H1 (cell line): ENCODE results near the gene TBC1D4. TPM values are rescaled to one million over a fixed set of nuclear protein-coding genes. Genes with fewer than 3 reads are reported as not detected.

Experiments used
- CTCF ChIA-PET: fragments of 300-600 bp; sonication (Branson Sonifier 250); formaldehyde crosslinking; loops from one replicate; lab custom pipeline; 2021; ENCODE audit not compliant: partially characterized antibody; lab: Charles Lee
- POLR2A ChIA-PET: fragments of 300-600 bp; sonication (Branson Sonifier 250); formaldehyde crosslinking; loops from one replicate; lab custom pipeline; 2021; ENCODE audit warnings: inconsistent platforms; ENCODE audit not compliant: partially characterized antibody; lab: Charles Lee
- DNase-seq, 2 experiments: peaks; one replicate each; pipeline versions ENCODE4 v3.0.0 to v3.0.0-alpha.2; 2010 to 2022; ENCODE audit warnings: low spot score in 2 of 2, low read depth in 1 of 2, mixed read lengths in 1 of 2
- FAIRE-seq: peaks from 2 replicates; lab custom pipeline; 2011; peaks lifted over from hg19 to GRCh38; lab: Jason Lieb, UNC
- H2AFZ ChIP-seq: 2 replicates; pipeline ENCODE4 v1.8.1; 2012; ENCODE audit warnings: low read length, inconsistent platforms
- H2AK5ac ChIP-seq: 2 replicates; pipeline ENCODE4 v1.6.1; 2013; ENCODE audit warnings: low read depth, low read length
- H2BK120ac ChIP-seq: replicated peaks from 2 replicates; pipeline ENCODE3; 2013; ENCODE audit warnings: low read depth, low read length, inconsistent platforms
- H2BK12ac ChIP-seq: 2 replicates; pipeline ENCODE4 v1.6.1; 2013; ENCODE audit warnings: low read depth, low read length
- H2BK15ac ChIP-seq: 2 replicates; pipeline ENCODE4 v1.6.1; 2013; ENCODE audit warnings: low read length
- H2BK20ac ChIP-seq: 2 replicates; pipeline ENCODE4 v1.6.1; 2013; ENCODE audit warnings: low read length
- H2BK5ac ChIP-seq: 2 replicates; pipeline ENCODE4 v1.6.1; 2013; ENCODE audit warnings: low read depth, low read length
- H3K14ac ChIP-seq: 2 replicates; pipeline ENCODE4 v1.6.1; 2013; ENCODE audit warnings: inconsistent platforms; ENCODE audit not compliant: insufficient read length
- H3K18ac ChIP-seq: 2 replicates; pipeline ENCODE4 v1.6.1; 2013; ENCODE audit warnings: low read length; ENCODE audit errors: extremely low read depth
- H3K23ac ChIP-seq: 2 replicates; pipeline ENCODE4 v1.6.1; 2013; ENCODE audit warnings: inconsistent platforms; ENCODE audit not compliant: insufficient read length
- H3K23me2 ChIP-seq: 2 replicates; pipeline ENCODE4 v1.6.1; 2013; ENCODE audit warnings: low read depth, low read length
- H3K27ac ChIP-seq: 2 replicates; pipeline ENCODE4 v1.6.1; 2011; ENCODE audit warnings: low read depth, low read length, inconsistent platforms
- H3K27me3 ChIP-seq, 4 experiments: replicated peaks in 1 of 4; 1 replicate in 1 of 4; 2 replicates in 3 of 4; pipeline versions ENCODE4 v1.6.1 to v1.8.1; 2011 to 2013; ENCODE audit warnings: low read length in 3 of 4, mild to moderate bottlenecking in 3 of 4, inconsistent platforms in 2 of 4, mixed read lengths in 2 of 4, moderate library complexity in 1 of 4; ENCODE audit not compliant: control insufficient read depth in 3 of 4, insufficient read depth in 3 of 4; ENCODE audit errors: extremely low read depth in 1 of 4
- H3K36me3 ChIP-seq, 4 experiments: 2 replicates each; pipeline versions ENCODE4 v1.6.1 to v1.8.1; 2011 to 2013; ENCODE audit warnings: mild to moderate bottlenecking in 4 of 4, low read length in 3 of 4, moderate library complexity in 2 of 4, control low read depth in 1 of 4, inconsistent platforms in 1 of 4; ENCODE audit not compliant: insufficient read depth in 4 of 4, control insufficient read depth in 2 of 4
- H3K4ac ChIP-seq: replicated peaks from 2 replicates; pipeline ENCODE3; 2013; ENCODE audit warnings: low read length, low read depth, mixed read lengths, inconsistent platforms; ENCODE audit not compliant: insufficient read length
- H3K4me1 ChIP-seq, 4 experiments: replicated peaks in 1 of 4; 1 replicate in 1 of 4; 2 replicates in 3 of 4; pipeline versions ENCODE4 v1.6.1 to v1.8.1; 2011 to 2013; ENCODE audit warnings: low read length in 3 of 4, inconsistent platforms in 2 of 4, mixed read lengths in 1 of 4; ENCODE audit not compliant: insufficient read depth in 4 of 4, control insufficient read depth in 3 of 4
- H3K4me2 ChIP-seq, 2 experiments: 2 replicates each; pipeline versions ENCODE4 v1.6.1 to v1.8.1; 2011 to 2013; ENCODE audit warnings: low read depth in 2 of 2, low read length in 2 of 2, control low read depth in 1 of 2, inconsistent platforms in 1 of 2, mild to moderate bottlenecking in 1 of 2; ENCODE audit not compliant: insufficient read depth in 1 of 2
- H3K4me3 ChIP-seq, 4 experiments: fragments of 200-600, 300-600 bp in 1 of 4; sonication (generic), shearing (Covaris generic), sonication (Bioruptor Twin) in 1 of 4; 2 replicates each; pipeline versions ENCODE4 v1.5.1 to v1.8.1; 2011 to 2016; ENCODE audit warnings: low read length in 4 of 4, low read depth in 3 of 4, control low read depth in 2 of 4, inconsistent platforms in 2 of 4, mild to moderate bottlenecking in 2 of 4, mixed read lengths in 1 of 4, moderate library complexity in 1 of 4; ENCODE audit not compliant: insufficient read depth in 2 of 4; ENCODE audit errors: extremely low read depth in 1 of 4
- H3K56ac ChIP-seq: replicated peaks from 2 replicates; pipeline ENCODE3; 2013; ENCODE audit warnings: low read depth, mild to moderate bottlenecking, mixed read lengths, low read length, inconsistent platforms; ENCODE audit not compliant: insufficient read length
- H3K79me1 ChIP-seq: 2 replicates; pipeline ENCODE4 v1.6.1; 2013; ENCODE audit warnings: low read depth, low read length, control low read depth
- H3K79me2 ChIP-seq, 2 experiments: 2 replicates each; pipeline versions ENCODE4 v1.6.1 to v1.8.1; 2012 to 2013; ENCODE audit warnings: low read length in 2 of 2, mild to moderate bottlenecking in 2 of 2, inconsistent platforms in 1 of 2; ENCODE audit not compliant: insufficient read depth in 2 of 2, control insufficient read depth in 1 of 2
- H3K9ac ChIP-seq, 4 experiments: replicated peaks in 1 of 4; 1 replicate in 1 of 4; 2 replicates in 3 of 4; pipeline versions ENCODE4 v1.6.1 to v1.8.1; 2011 to 2013; ENCODE audit warnings: low read depth in 3 of 4, low read length in 3 of 4, control low read depth in 2 of 4, mild to moderate bottlenecking in 2 of 4, moderate library complexity in 2 of 4, inconsistent platforms in 1 of 4; ENCODE audit errors: extremely low read depth in 1 of 4
- H3K9me3 ChIP-seq, 2 experiments: 2 replicates each; pipeline versions ENCODE4 v1.6.1 to v1.8.1; 2012 to 2013; ENCODE audit warnings: mild to moderate bottlenecking in 2 of 2, moderate library complexity in 2 of 2, control low read depth in 1 of 2, inconsistent platforms in 1 of 2, low read depth in 1 of 2, low read length in 1 of 2, mixed read lengths in 1 of 2; ENCODE audit not compliant: insufficient read depth in 2 of 2
- H4K20me1 ChIP-seq, 2 experiments: replicated peaks in 1 of 2; 2 replicates each; pipeline versions ENCODE3 to v1.8.1; 2011 to 2013; ENCODE audit warnings: inconsistent platforms in 2 of 2, low read length in 2 of 2, mild to moderate bottlenecking in 1 of 2; ENCODE audit not compliant: insufficient read depth in 2 of 2, control insufficient read depth in 1 of 2
- H4K5ac ChIP-seq: 2 replicates; pipeline ENCODE4 v1.6.1; 2013; ENCODE audit warnings: low read length, low read depth, mixed read lengths, inconsistent platforms; ENCODE audit not compliant: insufficient read length
- H4K8ac ChIP-seq: 2 replicates; pipeline ENCODE4 v1.8.0; 2013; ENCODE audit warnings: mild to moderate bottlenecking, moderate library complexity, low read length, inconsistent platforms; ENCODE audit not compliant: insufficient read depth; ENCODE audit errors: extremely low read depth
- H4K91ac ChIP-seq: replicated peaks from 2 replicates; pipeline ENCODE3; 2013; ENCODE audit warnings: low read length, mixed read lengths, inconsistent platforms; ENCODE audit not compliant: insufficient read length
- BACH1 ChIP-seq: IDR thresholded peaks from 2 replicates; pipeline ENCODE4 v1.6.1; 2012; ENCODE audit warnings: low read length, improper control_type of control experiment
- CBX5 ChIP-seq: fragments of 300-800, 300-1000 bp; sonication (generic); IDR thresholded peaks from 2 replicates; pipeline ENCODE4 v1.7.1; 2016; ENCODE audit warnings: antibody characterized with exemption, low read length, low read depth
- CREB1 ChIP-seq: IDR thresholded peaks from 2 replicates; pipeline ENCODE4 v1.6.1; 2012; ENCODE audit warnings: inconsistent platforms
- KDM1A ChIP-seq: fragments of 200-600, 300-600 bp; sonication (generic); IDR thresholded peaks from 2 replicates; pipeline ENCODE4 v1.7.1; 2016; ENCODE audit warnings: mild to moderate bottlenecking, low read length, borderline replicate concordance
- MAFK ChIP-seq: IDR thresholded peaks from 2 replicates; pipeline ENCODE4 v1.6.1; 2012; ENCODE audit warnings: low read depth, mild to moderate bottlenecking, improper control_type of control experiment, low read length
- NRF1 ChIP-seq: IDR thresholded peaks from 2 replicates; pipeline ENCODE4 v1.6.1; 2011; ENCODE audit warnings: mild to moderate bottlenecking, low read depth, low read length, improper control_type of control experiment
- POLR2AphosphoS5 ChIP-seq: IDR thresholded peaks from 2 replicates; pipeline ENCODE4 v1.6.1; 2011; ENCODE audit warnings: low read depth, low read length
- RNF2 ChIP-seq: fragments of 200-900, 300-1000 bp; sonication (generic); IDR thresholded peaks from 2 replicates; pipeline ENCODE4 v1.7.1; 2016; ENCODE audit warnings: borderline replicate concordance, low read depth, mild to moderate bottlenecking, antibody characterized with exemption, low read length; ENCODE audit not compliant: poor library complexity, severe bottlenecking; ENCODE audit errors: missing control alignments
- SIRT6 ChIP-seq: IDR thresholded peaks from one replicate; pipeline ENCODE4 v1.7.1; 2012; ENCODE audit warnings: low read length, inconsistent platforms
- USF2 ChIP-seq: IDR thresholded peaks from 2 replicates; pipeline ENCODE4 v1.6.1; 2011; ENCODE audit warnings: low read length, improper control_type of control experiment
- ZNF274 ChIP-seq: IDR thresholded peaks from 2 replicates; pipeline ENCODE4 v1.7.0; 2012; ENCODE audit warnings: low read length, borderline replicate concordance; ENCODE audit errors: extremely low read depth
- WGBS, 2 experiments: shearing (Covaris generic) in 1 of 2; methylation state at CpG; one replicate each; pipeline versions ENCODE4 v1.1.6 to v1.1.7; 2013 to 2015; ENCODE audit warnings: low lambda C conversion rate in 2 of 2, mixed read lengths in 2 of 2, inconsistent platforms in 1 of 2, low coverage in 1 of 2, missing lambda C conversion rate in 1 of 2; ENCODE audit not compliant: insufficient replicate concordance in 2 of 2, insufficient coverage in 1 of 2, insufficient read length in 1 of 2; ENCODE audit errors: extremely low coverage in 1 of 2, missing lambda C conversion rate in 1 of 2; 5-methylcytosine and 5-hydroxymethylcytosine counted together
- polyA plus RNA-seq, 7 experiments: library from polyadenylated mRNA; depleted of rRNA in 3 of 7; stranded (reverse) in 5 of 7; unstranded in 2 of 7; fragments of >200 nt in 5 of 7; fragments of 200-250 nt in 2 of 7; gene quantifications; 1 replicate in 5 of 7; 2 replicates in 1 of 7; 4 replicates in 1 of 7; pipeline versions ENCODE4 v1.2.1 to v1.2.3, GENCODE V29; 2011 to 2013; ENCODE audit warnings: missing spikeins in 2 of 7, mixed read lengths in 2 of 7
- total RNA-seq: library from RNA; stranded (reverse); fragmentation: NEBNext Ultra II Directional; extraction: Animal tissue kit (Norgen Biotek cat#: 25700); gene quantifications from 2 replicates; pipeline ENCODE4 v1.2.1, GENCODE V29; 2021
- TF ChIP-seq, protein P1 (sequence below): IDR thresholded peaks from 2 replicates; pipeline ENCODE4 v1.6.1; 2011; ENCODE audit warnings: low read depth, mild to moderate bottlenecking, low read length; ENCODE audit not compliant: insufficient read depth
- TF ChIP-seq, protein P2 (sequence below): IDR thresholded peaks from 2 replicates; pipeline ENCODE4 v1.6.1; 2012; ENCODE audit warnings: inconsistent platforms

The TBC1D4 gene
- total and polyA plus RNA-seq, 2 of the 8 experiments (the other 6 are each of a cell fraction or from before 2014, with no cell fraction given) = 16.7 to 39.0 TPM

DNA sequence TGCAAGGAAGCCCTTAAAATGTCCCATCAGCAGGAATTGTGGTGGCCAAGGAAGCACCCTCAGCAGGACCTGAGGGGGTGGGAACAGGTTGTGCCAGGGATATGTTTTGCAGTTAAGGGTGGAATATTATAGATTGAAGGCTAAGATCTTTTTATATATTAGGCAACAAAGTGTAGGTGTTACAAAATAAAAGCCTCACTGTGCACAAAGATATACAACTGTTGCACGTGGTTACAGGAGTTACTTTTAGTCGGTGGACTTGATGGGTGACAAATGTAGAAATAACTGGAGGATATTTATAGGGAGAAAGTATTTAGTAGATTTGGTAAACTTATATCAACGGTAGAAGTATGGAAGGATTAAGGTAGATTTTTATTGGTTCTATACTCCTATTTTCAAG, 35.1 kb downstream of the TBC1D4 start:
- Histone ChIP-seq H3K4me2 (no peak overlapping the region), H4K20me1 (no peaks in the 10 kb centered on the region), H3K4ac (no peak overlapping the region), H4K8ac (no peak overlapping the region), H2BK20ac (no peak overlapping the region), H3K9me3 (peaks cover 0 to 3% of the 10 kb centered on the region in 2 experiments; a peak in 1 of 4 replicates), H2AFZ (no peak overlapping the region), H3K36me3 (no peaks in the 10 kb centered on the region; a peak in 1 of 8 replicates), H3K9ac (no peak overlapping the region), H3K23me2 (no peaks in the 10 kb centered on the region), H2BK5ac (no peak overlapping the region), H3K4me3 (no peak overlapping the region), H2BK12ac (no peak overlapping the region), H3K79me1 (no peaks in the 10 kb centered on the region), H4K91ac (no peak overlapping the region), H2BK15ac (no peak overlapping the region), H3K18ac (no peak overlapping the region), H3K27me3 (no peaks in the 10 kb centered on the region), H3K23ac (no peak overlapping the region), H4K5ac (no peak overlapping the region), H3K14ac (no peak overlapping the region), H3K79me2 (peaks cover 0 to 8% of the 10 kb centered on the region in 2 experiments; a peak in 2 of 4 replicates), H2AK5ac (no peak overlapping the region), H3K4me1 (peaks cover 0 to 2% (median 0%) of the 10 kb centered on the region in 4 experiments; a peak in 1 of 7 replicates), H3K56ac (no peak overlapping the region), H2BK120ac (no peak overlapping the region), H3K27ac (no peak overlapping the region)
- FAIRE-seq = no peak
- ChIA-PET CTCF (interaction anchor here (1.1 kb wide), 1 partner anchor 15 kb away, joined by 3 read pairs; no protein-coding TSS in a partner anchor), POLR2A (no interaction called here)
- DNase-seq = no peak
- WGBS, 2 experiments = 89 to 100% methylated on average over 1 to 3 of the region's 3 CpGs
- TF ChIP-seq MAFK (no peak), USF2 (no peak), KDM1A (no peak), CBX5 (no peak), BACH1 (no peak), ZNF274 (no peak), POLR2AphosphoS5 (no peak), SIRT6 (no peak), CREB1 (no peak), RNF2 (no peak), NRF1 (no peak)
- TF ChIP-seq, protein P1, sequence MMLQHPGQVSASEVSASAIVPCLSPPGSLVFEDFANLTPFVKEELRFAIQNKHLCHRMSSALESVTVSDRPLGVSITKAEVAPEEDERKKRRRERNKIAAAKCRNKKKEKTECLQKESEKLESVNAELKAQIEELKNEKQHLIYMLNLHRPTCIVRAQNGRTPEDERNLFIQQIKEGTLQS = no peak
- TF ChIP-seq, protein P2, sequence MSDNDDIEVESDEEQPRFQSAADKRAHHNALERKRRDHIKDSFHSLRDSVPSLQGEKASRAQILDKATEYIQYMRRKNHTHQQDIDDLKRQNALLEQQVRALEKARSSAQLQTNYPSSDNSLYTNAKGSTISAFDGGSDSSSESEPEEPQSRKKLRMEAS = no peak
